Measurements from ENCODE around the gene STRADB. TPM values are rescaled to one million over a fixed set of nuclear protein-coding genes. Genes with fewer than 3 reads are reported as not detected.

STRADB gene
- 23.0 TPM for polyA plus RNA-seq (2012; ENCODE audit: insufficient read depth, insufficient read length)

DNA sequence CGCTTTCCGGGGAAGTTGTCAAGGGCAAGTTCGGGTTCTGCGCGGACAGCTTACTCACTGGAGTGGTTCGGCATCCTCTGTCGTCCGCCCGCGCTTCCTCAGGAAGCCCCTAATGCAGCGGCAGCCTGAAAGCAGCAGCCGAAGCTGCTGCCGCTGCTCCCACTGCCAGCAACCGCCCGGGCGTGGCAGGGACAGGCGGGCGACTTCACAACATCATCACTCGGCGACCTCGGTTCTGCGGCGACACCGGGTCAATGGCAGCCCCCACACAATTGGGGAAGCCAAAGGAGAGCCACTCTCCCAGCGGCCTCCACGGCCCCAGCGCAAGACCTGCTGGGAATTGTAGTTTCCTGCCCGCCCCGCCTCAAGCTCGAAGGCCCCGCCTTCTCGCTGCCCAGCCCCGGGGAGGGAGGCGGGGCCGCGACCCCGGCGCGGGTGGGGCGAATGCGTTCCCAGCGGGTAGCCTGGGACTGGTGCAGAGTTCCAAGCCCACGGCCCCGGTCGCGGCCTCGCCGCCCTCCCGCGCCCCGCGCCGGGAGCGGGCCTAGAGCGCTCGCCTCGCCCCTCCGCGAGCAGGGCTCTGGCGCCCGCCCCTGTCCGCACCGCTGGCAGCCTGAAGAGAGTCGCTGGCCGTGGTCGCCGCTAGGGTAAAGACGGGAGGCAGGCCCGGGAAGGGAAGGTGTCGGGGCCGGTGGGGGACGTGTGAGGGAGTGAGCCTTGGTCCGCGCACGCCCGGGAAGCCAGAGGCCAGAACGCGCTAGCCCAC lies at the start of gene STRADB, which contains the start of gene TRAK2:
TSS of gene STRADB (plus strand) at position 449 of the 766 bp plus-strand sequence. CDS start 3,101 bp downstream, outside the sequence.
TSS of gene TRAK2 (minus strand) at position 167 of the 766 bp plus-strand sequence. CDS start 30,951 bp downstream, outside the sequence.
- DNase-seq (ENCODE audit: low read depth, low spot score), result peak; percentile 94
- peak within 1 kb of the TSS; percentile 91 for H3K4me3 ChIP-seq (ENCODE audit: low read length)

- DNase-seq (ENCODE audit: low read depth, low spot score), result no peak
Observed at GRCh38 chr2:201401815-201402214, 49.7 kb upstream of the STRADB start.

GRCh38 chr2:201402651-201403562 lies 48.6 kb upstream of the STRADB start:
- DNase-seq (ENCODE audit: low read depth, low spot score), result no peak
- H3K4me3 ChIP-seq (ENCODE audit: low read length), result no peak overlapping the region

More at GRCh38 chr2:201401815-201402214, 49.7 kb upstream of the STRADB start:
- no peak overlapping the region for H3K4me3 ChIP-seq (ENCODE audit: low read length)

DNA sequence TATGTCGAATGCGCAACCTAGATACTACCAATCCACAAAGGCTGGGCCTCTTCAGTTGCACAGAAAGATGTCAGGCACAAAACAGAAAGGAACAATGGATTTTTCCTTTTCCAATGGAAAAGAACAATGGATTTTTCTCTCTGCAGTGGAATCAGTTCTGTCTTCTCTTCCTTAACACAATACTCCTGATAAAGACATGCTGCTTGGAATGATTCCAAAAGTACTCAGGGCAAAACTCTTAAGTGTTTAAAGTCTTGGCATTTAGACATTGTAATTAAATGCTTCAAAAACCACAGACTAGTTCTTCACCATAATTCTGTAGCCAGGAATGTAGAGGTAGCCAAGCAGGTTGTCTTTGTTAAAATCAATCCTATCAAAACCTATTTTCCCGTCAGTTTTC lies 47.7 kb upstream of the STRADB start:
- no peak for DNase-seq (ENCODE audit: low read depth, low spot score)
- H3K4me3 ChIP-seq (ENCODE audit: low read length), result no peak overlapping the region

GRCh38 chr2:201404699-201405280 lies 46.8 kb upstream of the STRADB start:
- no peak for DNase-seq (ENCODE audit: low read depth, low spot score)
- H3K4me3 ChIP-seq (ENCODE audit: low read length), result no peak overlapping the region

DNA sequence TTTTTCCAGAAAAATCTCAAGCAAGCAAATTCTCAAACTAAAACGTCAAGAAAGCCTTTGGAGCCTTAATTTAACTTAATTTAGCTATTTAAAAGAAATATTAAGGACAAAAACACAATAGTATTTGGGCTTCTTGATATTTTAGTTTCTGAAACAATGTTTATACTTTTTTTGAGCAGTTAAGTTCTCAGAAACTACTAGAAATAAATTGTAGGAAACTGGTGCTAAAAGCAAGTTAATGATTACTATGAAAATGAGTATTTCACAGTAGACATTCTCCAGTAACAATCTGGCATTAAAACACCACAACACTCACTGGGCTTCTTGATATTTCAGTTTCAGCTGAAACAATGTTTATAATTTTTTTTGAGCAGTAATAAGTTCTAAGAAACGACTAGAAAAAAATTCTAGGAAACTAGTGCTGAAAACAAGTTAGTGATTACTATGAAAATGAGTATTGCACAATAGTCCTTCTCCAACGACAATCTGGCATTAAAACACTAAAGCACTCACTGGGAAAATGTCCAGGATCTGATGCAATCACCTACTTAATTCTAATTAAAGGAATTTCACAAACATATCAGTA lies 45.4 kb upstream of the STRADB start:
- DNase-seq (ENCODE audit: low read depth, low spot score), result no peak
- H3K4me3 ChIP-seq (ENCODE audit: low read length), result no peak overlapping the region

GRCh38 chr2:201407265-201407664 lies 44.3 kb upstream of the STRADB start:
- H3K4me3 ChIP-seq (ENCODE audit: low read length), result no peak overlapping the region
- DNase-seq (ENCODE audit: low read depth, low spot score), result no peak

- no peak for DNase-seq (ENCODE audit: low read depth, low spot score)
- H3K4me3 ChIP-seq (ENCODE audit: low read length), result no peak overlapping the region
Observed at GRCh38 chr2:201408931-201409330, 42.6 kb upstream of the STRADB start.

DNA sequence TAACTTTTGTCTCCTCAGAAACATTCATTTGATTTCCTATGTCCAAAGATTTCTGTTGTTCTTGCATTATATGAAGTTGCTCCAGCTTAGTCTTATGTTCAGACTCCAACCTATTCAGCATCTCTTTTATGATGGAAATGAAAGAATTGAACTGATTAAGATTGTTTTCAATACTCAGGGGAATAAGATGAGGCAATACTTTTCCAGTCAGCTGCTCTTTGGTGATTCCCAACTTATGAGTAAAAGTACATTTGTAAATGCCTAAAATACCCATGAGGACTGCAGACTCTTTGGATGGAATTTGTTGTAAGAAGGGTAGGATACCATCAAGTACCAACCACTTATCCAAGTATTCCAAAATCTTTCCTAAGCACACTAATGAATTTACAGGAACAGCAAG lies 40.1 kb upstream of the STRADB start:
- no peak for DNase-seq (ENCODE audit: low read depth, low spot score)
- no peak overlapping the region for H3K4me3 ChIP-seq (ENCODE audit: low read length)

GRCh38 chr2:201413143-201413542 lies 38.4 kb upstream of the STRADB start:
- DNase-seq (ENCODE audit: low read depth, low spot score), result no peak

DNA sequence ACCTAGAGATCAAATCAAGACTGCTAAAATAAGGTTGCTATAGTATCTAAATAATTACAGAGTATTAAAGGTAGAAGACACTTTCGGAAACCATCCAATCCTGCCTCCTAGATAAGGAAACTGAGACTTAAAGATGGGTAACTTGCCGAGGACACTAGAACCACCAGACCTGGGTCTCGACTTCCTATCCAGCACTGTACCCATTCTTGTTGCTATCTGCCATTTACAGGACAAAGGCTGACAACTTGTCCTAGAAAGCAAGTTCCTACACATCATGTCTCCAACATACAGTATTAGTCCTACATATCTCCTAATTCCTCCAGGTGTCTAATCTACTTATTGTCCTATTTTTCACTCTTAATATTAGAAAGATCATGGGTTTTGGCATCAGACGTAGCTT lies 38.0 kb upstream of the STRADB start:
- H3K4me3 ChIP-seq (ENCODE audit: low read length), result no peak overlapping the region
- no peak for DNase-seq (ENCODE audit: low read depth, low spot score)

More at GRCh38 chr2:201413143-201413542, 38.4 kb upstream of the STRADB start:
- no peak overlapping the region for H3K4me3 ChIP-seq (ENCODE audit: low read length)

DNA sequence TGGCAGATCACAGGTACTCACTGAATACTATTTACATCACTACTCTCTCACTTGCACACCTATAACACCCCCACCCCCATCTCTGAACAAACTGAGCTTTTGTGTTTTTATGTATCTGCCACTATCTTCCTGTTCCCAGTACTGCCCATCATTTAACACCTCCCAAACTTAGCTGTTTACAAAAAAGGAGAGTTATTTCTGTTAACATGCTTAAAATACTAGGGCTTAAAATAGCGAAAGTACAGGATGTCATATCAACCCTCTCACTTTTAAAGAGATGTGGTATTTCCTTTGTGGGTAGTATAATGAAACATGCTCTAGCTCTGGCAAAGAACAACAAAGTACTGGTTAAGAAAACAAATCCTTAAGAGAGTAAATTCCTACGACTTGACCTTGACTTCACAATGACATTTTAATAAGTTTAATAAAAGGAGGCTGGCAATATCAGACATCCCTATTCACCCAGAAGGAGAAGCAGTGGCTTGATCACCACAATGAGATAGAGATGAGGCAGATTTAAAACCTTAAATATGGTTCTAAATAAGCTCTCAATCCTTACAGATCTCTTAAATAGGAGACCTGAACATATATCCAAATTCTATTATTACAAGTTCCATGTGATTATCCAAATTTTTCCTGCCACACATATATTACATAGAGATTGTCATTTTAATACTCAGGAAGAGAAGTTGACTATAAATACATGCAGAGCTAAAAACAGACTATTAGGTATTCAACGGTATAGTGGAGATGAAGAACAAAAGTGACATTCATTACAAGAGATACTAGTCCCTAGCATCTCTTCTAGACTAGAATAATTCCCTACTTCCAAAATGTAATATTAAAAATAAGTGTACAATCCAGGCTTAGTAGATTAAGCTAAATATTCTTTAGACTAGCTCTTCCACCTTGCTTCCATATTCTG lies 37.2 kb upstream of the STRADB start:
- peak; percentile 35 for DNase-seq (ENCODE audit: low read depth, low spot score)
- H3K4me3 ChIP-seq (ENCODE audit: low read length), result no peak overlapping the region; the same call in 1 of the 2 replicates

- H3K4me3 ChIP-seq (ENCODE audit: low read length), result no peak overlapping the region
- no peak for DNase-seq (ENCODE audit: low read depth, low spot score)
Observed at GRCh38 chr2:201415149-201415548, 36.4 kb upstream of the STRADB start.

GRCh38 chr2:201419057-201419635 lies 32.4 kb upstream of the STRADB start:
- DNase-seq (ENCODE audit: low read depth, low spot score), result no peak

DNA sequence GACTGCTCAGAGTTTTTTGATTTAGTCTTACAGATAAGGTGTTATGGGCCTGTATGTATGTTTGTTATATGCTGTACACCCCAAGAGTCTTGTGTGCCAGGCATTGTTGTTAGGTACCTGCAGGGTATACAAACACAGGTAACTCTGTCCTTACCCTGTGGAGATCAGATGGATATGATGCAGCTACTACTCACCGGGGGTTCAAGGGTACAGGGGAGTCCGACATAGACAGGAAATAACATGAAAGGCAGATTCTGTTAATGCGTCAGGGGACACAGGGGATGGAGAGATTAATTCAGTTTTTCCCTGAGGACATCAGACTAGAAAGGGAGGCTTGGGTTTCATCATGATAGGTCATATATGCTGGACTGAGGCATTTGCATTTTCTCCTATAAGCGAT lies 31.6 kb upstream of the STRADB start:
- no peak overlapping the region for H3K4me3 ChIP-seq (ENCODE audit: low read length)
- no peak for DNase-seq (ENCODE audit: low read depth, low spot score)

More at GRCh38 chr2:201419057-201419635, 32.4 kb upstream of the STRADB start:
- H3K4me3 ChIP-seq (ENCODE audit: low read length), result no peak overlapping the region

- no peak overlapping the region for H3K4me3 ChIP-seq (ENCODE audit: low read length)
- no peak for DNase-seq (ENCODE audit: low read depth, low spot score)
Observed at GRCh38 chr2:201420442-201421113, 31.0 kb upstream of the STRADB start.

GRCh38 chr2:201425952-201426351 lies 25.6 kb upstream of the STRADB start:
- DNase-seq (ENCODE audit: low read depth, low spot score), result no peak
- no peak overlapping the region for H3K4me3 ChIP-seq (ENCODE audit: low read length)

All from Jurkat, Clone E6-1 (cell line).